ENCODE results near the gene ZFHX3. TPM values are rescaled to one million over a fixed set of nuclear protein-coding genes. Genes with fewer than 3 reads are reported as not detected.

The ZFHX3 gene
- total and polyA plus RNA-seq, 2 of the 8 experiments (the other 6 are each of a cell fraction or from before 2014, with no cell fraction given): 0.08 to 0.99 TPM

GRCh38 chr16:72743011-72743761 is 304.7 kb downstream of the ZFHX3 start:
- Histone ChIP-seq H3K79me2 (ENCODE audit: control insufficient read depth in 1 of 2, insufficient read depth in 2 of 2, low read length in 2 of 2) (no peaks in the 10 kb centered on the region), H2BK12ac (ENCODE audit: low read depth, low read length) (no peak overlapping the region), H2AK5ac (ENCODE audit: low read depth, low read length) (no peak overlapping the region), H2BK5ac (ENCODE audit: low read depth, low read length) (no peak overlapping the region), H4K5ac (ENCODE audit: insufficient read length, low read depth, low read length) (no peak overlapping the region), H4K91ac (replicated peaks; ENCODE audit: insufficient read length, low read length) (no peak overlapping the region), H4K20me1 (replicated peaks in 1 of 2; ENCODE audit: control insufficient read depth in 1 of 2, insufficient read depth in 2 of 2, low read length in 2 of 2) (no peaks in the 10 kb centered on the region), H3K14ac (ENCODE audit: insufficient read length) (no peak overlapping the region), H3K36me3 (ENCODE audit: control insufficient read depth in 2 of 4, insufficient read depth in 4 of 4, low read length in 3 of 4) (no peaks in the 10 kb centered on the region), H3K79me1 (ENCODE audit: low read depth, low read length) (no peaks in the 10 kb centered on the region), H2BK20ac (ENCODE audit: low read length) (no peak overlapping the region), H4K8ac (ENCODE audit: extremely low read depth, insufficient read depth, low read length) (no peak overlapping the region), H3K9ac (replicated peaks in 1 of 4; ENCODE audit: extremely low read depth in 1 of 4, low read depth in 3 of 4, low read length in 3 of 4) (no peak overlapping the region), H3K23ac (ENCODE audit: insufficient read length) (no peak overlapping the region), H3K4ac (replicated peaks; ENCODE audit: insufficient read length, low read depth, low read length) (no peak overlapping the region), H2AFZ (ENCODE audit: low read length) (no peak overlapping the region), H3K4me1 (replicated peaks in 1 of 4; ENCODE audit: control insufficient read depth in 3 of 4, insufficient read depth in 4 of 4, low read length in 3 of 4) (peaks cover 0 to 3% (median 0%) of the 10 kb centered on the region in 4 experiments; a peak in 1 of 7 replicates), H3K4me3 (ENCODE audit: extremely low read depth in 1 of 4, insufficient read depth in 2 of 4, low read depth in 3 of 4, low read length in 4 of 4) (no peak overlapping the region), H3K23me2 (ENCODE audit: low read depth, low read length) (no peaks in the 10 kb centered on the region), H3K27me3 (replicated peaks in 1 of 4; ENCODE audit: control insufficient read depth in 3 of 4, extremely low read depth in 1 of 4, insufficient read depth in 3 of 4, low read length in 3 of 4) (no peaks in the 10 kb centered on the region), H3K27ac (ENCODE audit: low read depth, low read length) (no peak overlapping the region), H3K9me3 (ENCODE audit: insufficient read depth in 2 of 2, low read depth in 1 of 2, low read length in 1 of 2) (no peaks in the 10 kb centered on the region), H3K4me2 (ENCODE audit: insufficient read depth in 1 of 2, low read depth in 2 of 2, low read length in 2 of 2) (no peak overlapping the region), H2BK15ac (ENCODE audit: low read length) (no peak overlapping the region), H3K56ac (replicated peaks; ENCODE audit: insufficient read length, low read depth, low read length) (no peak overlapping the region), H3K18ac (ENCODE audit: extremely low read depth, low read length) (no peak overlapping the region), H2BK120ac (replicated peaks; ENCODE audit: low read depth, low read length) (no peak overlapping the region)
- WGBS, 2 experiments (ENCODE audit: extremely low coverage in 1 of 2, insufficient coverage in 1 of 2, insufficient read length in 1 of 2, insufficient replicate concordance in 2 of 2, low coverage in 1 of 2, low lambda C conversion rate in 2 of 2, missing lambda C conversion rate in 1 of 2): 93% methylated on average over 8 of the region's 8 CpGs; no CpG with 5 or more reads in 1 of the 2 experiments
- FAIRE-seq: no peak
- ChIA-PET POLR2A (ENCODE audit: partially characterized antibody) (interaction anchor here (0.6 kb wide), 1 partner anchor 846 kb away, joined by 3 read pairs; no protein-coding TSS in a partner anchor), CTCF (ENCODE audit: partially characterized antibody) (interaction anchor here (1.3 kb wide), 1 partner anchor 9 kb away, joined by 5 read pairs; no protein-coding TSS in a partner anchor)
- DNase-seq (ENCODE audit: low read depth in 1 of 2, low spot score in 2 of 2): no peak
- no peak for TF ChIP-seq SIX5 (IDR thresholded peaks at IDR 0.05; ENCODE audit: low read depth, low read length)
- TF ChIP-seq SAP30 (IDR thresholded peaks at IDR 0.05; ENCODE audit: insufficient read depth, insufficient replicate concordance, low read length): no peak
- TF ChIP-seq CTCF (IDR thresholded peaks at IDR 0.05; ENCODE audit: control extremely low read depth in 1 of 3, insufficient read depth in 1 of 3, low read depth in 1 of 3, low read length in 3 of 3): no peak
- no peak for TF ChIP-seq E2F6 (IDR thresholded peaks at IDR 0.05)
- no peak for TF ChIP-seq GABPA (IDR thresholded peaks at IDR 0.05; ENCODE audit: borderline replicate concordance, insufficient read depth, low read length)
- TF ChIP-seq BACH1 (IDR thresholded peaks at IDR 0.05; ENCODE audit: low read length): no peak
- TF ChIP-seq SRF (IDR thresholded peaks at IDR 0.05; ENCODE audit: low read depth, low read length): no peak
- TF ChIP-seq TEAD4 (IDR thresholded peaks at IDR 0.05; ENCODE audit: low read depth, low read length): no peak
- no peak for TF ChIP-seq KDM1A (IDR thresholded peaks at IDR 0.05; ENCODE audit: borderline replicate concordance, low read length)
